HG03575 (cell line): ENCODE measurements around the gene GOT1.

ENCODE experiments used
- ATAC-seq: cut with Tn5 transposase; IDR thresholded peaks from one replicate; pipeline ENCODE4 v1.9.1; 2021; ENCODE audit not compliant: unreplicated experiment, insufficient number of reproducible peaks, low FRiP score; ENCODE audit errors: extremely low read depth

The GOT1 gene

DNA sequence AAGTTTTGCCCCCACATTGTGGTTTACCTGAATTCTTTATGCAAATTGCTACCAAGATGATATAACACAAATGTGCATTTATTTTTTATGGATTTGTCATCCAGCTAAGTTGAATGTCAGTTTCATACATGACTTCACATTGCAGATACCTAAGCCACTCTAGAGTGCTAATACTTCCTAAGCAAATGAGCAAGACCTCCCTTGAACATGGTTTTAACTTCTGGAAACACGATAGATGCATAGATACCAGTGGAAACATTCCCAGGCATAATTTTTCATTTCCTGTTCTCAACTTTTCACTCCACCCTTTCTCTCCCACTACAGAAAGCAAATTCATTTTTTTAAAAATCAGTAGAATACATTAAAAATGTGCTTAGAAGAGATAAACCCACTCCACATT lies 20.3 kb downstream of the GOT1 start:
- ATAC-seq = no peak

DNA sequence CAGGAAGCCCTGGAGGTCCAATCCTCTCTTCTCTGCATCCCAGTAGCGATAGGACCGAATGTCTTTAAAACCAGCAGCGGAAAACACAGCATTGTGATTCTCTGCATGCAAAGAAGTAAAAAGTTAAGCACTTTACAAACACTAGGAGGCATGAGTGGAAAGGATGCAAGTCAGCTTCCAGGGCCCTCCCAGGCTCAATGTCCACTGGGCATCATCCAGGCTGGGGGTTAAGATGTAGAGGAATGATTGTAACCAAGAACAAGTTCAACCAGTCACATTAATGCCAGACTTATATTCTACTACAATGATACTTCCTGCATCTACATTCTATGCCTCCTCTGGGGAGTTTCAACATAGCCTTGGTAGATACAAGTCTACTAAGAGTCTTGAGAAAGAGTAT lies 24.3 kb downstream of the GOT1 start:
- no peak for ATAC-seq

DNA sequence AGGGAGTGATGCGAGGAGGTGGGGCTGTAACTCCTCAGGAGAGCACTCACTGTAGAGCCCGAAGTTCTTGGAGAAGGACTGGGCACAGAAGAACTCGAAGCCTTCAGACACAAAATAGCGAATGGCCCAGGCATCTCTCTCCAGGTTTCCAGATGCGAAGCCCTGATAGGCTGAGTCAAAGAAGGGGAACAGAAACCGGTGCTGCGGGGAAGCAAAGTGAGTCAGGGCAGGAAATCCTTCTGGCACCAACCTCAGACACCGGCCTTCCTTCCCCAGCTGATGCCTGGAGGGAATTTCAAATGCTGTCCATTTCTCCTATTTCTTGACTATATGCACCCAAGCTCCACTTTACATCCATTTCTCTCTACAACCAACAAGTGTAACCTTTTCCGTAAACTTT lies 26.8 kb downstream of the GOT1 start:
- no peak for ATAC-seq

DNA sequence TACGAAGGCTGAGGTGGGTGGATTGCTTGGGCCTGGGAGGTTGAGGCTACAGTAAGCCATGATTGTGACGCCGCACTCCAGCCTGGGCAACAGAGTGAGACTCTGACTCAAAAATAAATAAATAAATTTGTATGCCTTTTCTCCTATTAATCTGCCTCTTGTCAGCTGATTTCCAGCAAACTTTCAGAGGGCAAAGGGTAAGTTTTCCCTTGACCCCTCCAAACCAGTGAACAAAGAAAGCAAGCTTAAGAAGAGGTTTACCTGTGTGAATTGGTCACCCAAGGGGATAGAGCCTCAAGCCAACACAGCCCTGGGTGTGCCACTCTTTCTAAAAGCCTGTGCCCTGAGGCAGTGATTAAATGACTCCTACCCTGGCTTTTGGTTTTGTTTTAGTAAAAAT lies 30.8 kb downstream of the GOT1 start:
- ATAC-seq = no peak

DNA sequence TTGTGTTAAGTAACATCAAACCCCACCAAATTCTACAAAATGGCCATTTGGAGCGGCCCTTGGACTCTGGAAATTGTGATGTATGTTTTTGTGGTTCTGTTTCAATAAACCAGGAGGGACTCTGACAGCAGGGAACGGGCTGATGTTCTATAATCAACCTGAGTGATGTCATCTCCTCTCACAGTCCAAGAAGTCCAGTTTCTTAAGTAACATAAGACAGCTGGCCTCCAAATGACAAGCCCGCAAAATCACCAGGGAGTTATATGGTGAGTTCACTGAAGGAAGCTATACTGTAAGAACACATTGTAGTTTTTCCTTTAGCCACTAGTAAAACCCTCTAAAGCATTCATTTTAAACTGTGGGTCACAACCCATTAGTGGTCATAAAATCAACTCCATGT lies 34.0 kb downstream of the GOT1 start:
- ATAC-seq = no peak

DNA sequence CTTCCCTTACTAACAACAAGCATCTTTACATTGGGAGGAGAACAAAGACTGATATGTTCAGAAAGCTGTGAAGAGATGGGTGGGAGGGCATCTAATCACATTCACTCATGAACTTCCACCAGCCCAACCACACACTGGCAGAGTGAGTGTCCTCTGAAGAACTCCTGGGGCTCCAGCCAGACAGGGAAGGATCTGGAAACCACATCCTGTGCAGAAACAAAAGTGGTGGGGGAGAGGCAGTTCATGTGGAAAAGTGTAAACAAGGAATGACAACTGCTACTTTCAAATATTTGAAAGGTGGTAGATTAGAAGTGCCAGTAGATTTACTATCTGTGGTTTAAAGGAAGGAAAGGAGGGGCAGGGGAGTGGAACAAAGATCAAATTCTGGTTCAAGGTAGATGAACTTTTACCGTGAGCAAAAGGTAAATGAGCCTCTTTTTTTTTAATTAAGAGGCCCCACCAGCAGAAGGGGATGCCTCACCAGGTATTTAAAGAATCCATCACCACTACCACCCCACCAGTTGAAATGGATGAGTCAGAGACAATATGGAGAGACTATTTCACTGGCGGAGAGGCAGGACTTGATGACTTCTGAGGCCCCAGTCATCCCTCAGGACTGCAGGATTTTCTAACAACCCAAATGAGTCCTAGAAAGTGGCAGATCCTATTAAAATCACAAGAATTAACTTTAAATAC lies 34.5 kb downstream of the GOT1 start:
- ATAC-seq = no peak

DNA sequence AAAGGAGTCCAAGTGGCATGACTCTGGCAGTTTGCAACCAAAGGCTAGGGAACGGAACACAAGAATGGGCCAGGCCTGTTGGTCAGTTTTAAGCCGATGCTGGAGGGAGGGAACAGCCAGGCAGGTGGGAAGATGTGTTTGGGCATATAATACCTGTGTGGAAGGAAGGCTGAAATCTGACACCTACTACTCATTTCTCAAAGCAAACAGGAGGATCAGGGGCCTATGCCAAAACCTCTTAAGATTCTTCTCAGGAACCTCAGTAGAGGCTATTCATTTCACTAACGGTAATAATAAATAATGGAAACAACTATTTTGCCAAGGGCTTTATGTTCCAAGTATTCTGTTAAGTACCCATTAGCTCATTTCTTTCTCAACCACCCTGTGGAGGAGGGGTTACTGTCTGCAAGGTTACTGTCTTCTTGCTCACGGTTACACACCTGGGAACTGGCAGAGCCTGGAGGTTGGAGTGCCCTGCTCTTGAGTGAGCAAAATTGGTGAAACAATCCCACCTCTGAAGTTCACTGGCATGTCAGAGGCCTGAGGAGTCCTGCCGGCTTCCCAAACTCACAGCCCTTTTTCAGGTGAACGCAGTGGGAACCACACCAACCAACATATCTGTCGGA lies 35.5 kb downstream of the GOT1 start:
- no peak for ATAC-seq

DNA sequence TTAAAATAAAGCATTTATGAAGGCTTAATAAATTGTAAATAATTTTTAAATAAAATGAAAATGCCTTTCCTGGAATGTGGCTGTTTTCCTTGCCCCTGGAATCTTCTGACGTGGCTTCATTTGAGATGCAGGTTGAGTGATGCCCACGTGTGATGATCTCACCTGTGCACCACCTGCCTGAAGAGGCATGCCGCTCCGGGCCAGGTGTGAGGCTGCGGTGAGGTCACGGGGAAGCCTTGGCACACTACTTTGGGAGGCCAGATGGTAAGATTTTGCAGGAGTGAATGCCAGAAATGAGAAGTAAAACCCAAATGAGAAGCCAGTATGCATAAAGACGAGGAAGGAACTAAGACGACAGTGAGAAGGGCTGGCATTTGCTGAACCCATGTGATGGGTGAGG lies 36.2 kb downstream of the GOT1 start:
- ATAC-seq = no peak

DNA sequence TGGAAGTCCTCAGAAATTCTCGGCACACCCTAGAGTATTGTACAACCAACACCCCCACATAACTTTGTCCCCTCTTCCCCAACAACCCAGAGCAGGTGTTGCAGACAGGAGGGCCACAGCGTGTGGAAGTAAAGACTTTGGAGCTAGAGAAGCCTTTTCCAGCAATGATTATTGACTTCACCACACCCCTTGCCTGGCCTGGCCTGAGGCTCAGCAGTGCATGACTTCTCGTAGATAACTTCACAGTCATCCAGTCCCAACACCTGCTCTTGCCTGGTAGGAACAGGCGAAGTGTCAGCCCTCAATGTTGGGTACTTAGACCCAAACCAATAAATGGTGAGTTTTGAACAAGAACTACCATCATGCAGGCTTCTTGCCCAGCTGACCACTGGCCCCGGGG lies 36.7 kb downstream of the GOT1 start:
- no peak for ATAC-seq

DNA sequence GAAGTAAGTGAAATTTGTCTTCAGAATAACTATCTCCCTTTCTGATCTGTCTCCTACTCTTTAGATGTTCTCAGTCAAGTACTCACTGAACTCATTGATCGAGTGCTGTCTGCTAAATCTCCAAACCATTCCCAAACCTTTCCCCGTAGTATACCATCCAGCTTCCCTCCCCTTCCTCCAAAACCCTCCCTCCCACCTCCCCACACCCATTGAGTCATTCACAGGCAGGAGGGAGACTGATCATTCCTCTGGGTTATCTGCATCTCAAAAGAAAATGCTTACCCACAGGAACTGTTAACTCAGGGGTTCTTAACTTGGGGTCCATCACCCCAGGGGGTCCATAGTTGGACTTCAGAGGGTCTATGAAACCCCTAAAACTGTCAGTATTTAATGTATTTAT lies 37.4 kb downstream of the GOT1 start:
- no peak for ATAC-seq

DNA sequence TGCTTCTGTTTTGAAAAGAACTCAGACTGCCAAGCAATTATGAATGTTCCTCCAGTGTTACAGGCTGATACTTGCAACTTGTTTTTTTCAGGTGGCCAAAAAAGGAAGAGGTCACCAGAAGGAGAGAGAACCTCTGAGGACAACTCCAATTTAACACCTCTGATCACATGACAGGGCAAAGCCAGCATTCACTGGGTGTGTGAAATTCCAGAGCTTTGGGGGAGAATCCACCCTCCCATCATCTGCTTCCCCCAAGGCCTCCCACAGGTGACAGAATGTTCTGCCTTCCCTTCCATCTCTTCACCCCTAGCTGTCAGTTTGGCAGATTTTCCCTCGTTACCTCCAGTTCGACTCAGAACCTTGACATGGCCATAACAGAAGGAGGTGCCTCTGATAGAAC lies 39.1 kb downstream of the GOT1 start:
- ATAC-seq = no peak

DNA sequence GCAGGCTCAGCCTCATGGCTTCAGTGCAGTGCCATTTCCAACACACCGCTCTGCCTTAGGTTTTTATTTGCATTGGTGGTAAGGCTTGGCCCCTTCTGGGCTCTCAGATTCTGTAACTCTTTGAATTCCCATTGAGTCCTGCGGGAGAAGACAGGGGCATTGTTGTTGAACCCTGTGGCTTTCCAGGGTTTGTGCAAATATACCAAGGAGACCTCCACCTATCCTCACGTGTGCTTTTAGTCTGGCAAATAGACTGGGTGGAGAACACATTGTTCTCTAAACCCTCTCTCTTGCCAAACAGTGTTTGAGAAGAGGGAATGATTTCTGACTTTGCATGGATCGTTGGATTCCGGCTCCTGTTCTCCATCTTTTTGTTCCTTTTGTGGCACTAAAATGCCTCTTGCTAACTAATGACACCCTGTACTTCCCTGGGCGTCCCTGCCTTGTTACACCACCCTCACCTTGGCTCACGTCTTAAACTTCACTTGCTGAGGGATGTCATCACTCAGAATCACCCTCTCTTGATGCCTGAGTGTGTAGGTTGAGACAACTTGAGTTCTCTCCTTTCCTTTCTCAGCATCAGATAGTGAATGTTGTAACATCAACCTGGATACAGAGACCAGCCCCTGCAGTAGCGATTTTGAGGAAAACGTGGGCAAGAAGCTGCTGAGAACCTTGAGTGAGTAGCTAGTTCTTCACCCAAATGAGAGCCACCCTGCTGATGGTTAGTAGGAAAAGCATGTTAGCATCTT lies 40.5 kb downstream of the GOT1 start:
- ATAC-seq = no peak

DNA sequence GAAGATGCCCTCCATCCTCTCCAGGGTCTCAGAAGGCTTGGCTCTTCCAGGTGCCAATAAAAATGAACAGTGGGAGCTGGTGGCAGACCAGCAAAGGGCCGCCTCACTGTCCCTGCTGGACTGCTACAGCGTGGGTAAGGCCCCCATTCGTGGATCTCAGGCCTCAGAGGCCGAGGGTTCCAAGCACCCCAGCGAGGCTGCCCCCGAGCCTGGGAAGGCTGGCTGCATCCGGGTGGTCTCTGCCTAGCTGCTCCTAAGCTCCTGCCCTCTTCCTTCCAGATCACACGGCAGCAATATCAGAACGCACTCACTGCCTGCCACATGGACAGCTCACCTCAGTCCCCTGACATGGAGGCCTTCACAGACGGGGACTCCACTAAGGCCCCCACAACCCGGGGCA lies 42.9 kb downstream of the GOT1 start:
- no peak for ATAC-seq

DNA sequence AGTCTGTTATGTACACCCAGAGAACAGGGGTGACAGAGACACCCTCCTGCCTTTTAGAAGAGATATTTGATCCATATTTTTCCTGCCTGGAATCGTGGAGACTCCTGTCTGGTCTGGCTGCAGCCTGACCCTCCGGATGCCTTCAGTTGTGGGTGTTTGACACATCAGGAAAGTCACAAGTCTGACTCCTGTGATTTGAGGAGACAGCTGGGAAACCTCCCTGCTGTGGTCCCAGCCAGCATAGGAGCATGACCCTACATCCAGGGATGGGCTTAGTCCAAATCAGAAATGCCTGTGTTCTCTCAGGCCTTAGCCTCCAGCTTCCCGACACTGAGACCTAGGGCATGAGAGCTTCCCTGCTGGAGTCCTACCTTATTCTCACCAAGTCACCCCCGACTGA lies 43.4 kb downstream of the GOT1 start:
- no peak for ATAC-seq

DNA sequence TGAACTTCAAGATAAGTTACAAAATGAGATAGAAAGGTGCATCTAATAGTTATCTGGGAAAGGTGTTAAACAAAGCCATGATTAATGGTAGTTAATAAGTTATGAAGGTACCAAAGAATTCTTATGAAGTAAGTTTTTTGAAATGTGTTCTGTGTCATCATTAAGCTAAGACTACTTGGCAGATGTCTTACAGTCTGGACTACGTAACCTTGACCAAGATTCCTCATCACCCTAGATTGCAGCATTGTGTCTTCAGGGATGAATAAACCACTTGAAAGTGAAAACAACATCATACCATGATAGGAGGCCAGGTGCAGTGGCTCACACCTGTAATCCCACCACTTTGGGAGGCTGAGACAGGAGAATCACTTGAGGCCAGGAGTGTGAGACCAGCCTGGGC lies 48.2 kb downstream of the GOT1 start:
- no peak for ATAC-seq

DNA sequence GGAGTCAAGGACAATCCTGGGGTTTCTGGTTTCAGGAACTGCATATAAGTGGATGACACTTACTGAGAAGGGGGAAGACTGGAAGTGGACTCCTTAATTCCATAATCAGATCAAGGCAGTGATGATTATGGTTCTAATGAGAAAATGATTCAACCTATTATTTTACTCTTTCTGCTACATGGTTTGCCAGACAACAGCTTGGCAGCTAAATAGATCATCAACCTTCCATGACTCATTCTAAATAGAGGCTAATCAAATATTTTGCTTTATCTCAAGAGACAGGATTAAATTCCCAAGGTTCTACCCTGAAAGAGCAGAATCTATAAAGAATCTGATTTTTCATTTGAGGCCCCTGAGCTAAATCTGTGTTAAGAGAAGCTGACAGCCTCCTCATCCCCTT lies 55.0 kb downstream of the GOT1 start:
- ATAC-seq = no peak

DNA sequence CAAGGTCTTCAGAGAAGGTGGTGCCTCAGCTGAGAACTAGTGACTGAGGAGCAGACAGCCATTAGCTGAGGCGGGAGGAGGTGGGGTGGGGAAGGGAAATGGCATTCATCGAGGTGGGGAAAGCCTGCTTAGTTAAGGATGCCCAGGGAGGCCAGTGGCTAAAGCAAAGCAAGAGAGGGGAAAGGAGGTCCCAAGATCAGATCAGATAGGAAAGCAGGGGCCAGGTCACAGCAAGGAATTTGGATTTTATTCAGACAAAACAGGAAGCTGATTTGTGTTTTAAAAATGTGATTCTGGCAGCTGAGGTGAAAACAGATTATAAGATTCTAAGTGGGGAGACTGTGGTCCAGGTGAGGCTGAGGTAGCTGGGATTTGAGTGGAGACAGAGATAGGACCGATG lies 55.5 kb downstream of the GOT1 start:
- ATAC-seq = no peak

DNA sequence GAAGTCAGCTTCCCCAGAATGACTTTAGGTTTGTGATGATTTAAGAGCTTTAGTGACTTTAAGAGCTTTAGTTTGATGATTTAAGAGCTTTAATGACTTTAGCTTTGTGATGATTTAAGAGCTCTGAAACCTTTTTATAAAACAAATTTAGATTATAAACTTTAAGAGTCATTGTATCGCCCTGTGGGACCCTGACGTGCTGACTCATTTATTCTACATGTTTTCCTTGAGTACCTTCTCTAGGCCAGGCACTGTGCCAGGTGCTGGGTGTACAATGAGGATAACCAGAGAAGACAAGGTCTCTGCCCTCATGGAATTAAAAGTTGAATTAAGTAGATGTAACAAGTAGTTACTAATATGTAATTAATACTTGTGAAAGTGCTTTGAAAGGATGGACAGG lies 55.9 kb downstream of the GOT1 start:
- no peak for ATAC-seq

DNA sequence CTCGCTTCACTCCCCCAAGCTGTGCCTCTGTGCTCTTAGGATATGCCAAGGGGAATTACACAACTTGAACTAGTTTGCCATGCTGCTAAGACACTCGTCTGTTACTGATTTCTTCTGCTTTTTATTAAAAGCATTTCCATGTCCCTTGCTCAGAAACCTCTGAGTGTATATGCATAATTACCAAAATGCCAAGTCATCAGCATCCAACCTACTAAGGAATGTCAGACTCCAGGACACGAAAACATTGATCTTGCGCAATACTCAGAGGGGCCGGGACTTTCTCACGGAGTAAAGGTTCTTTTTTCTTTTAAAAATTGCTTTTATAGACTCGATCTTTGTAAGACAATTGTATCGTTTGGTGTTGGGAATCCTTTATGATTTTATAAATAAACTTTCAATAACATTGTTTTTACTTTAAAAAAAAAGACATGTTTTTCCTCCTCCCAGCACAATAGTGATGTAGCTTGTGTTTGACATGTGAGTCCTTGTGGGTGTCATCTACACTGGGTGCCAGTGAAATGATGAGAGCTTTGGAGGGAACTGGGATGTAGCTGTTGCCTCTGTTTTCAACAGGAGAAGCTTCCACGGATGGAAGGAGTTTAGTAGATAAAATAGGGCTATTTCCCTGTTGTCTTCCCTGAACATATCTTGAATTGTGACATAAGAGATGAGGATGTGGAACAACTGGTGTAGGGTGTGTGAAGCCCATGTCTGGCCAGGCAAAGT lies 57.7 kb downstream of the GOT1 start:
- no peak for ATAC-seq

DNA sequence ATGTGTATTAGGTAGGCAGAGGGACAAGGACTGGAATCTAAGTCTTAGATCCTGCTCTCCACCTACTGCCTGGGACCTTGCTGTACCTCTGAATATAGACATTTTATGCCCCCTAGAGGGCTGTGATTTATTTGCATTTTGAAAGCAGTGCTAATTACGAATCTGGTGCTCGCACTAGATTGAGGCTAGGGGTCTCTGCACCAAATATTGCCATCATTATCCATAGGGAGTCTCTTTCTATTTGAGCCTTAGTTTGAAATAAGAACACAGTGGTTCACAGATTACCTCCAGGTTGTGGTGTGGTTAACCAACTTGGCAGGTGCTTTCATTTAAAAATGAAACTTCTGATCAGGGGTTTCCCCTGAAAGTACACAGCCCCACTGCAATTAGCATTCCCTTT lies 59.4 kb downstream of the GOT1 start:
- no peak for ATAC-seq
